KOPT-K1 (cell line): ENCODE results near the gene USH1C.

Source experiments
- H3K27ac ChIP-seq: fragments of 200-600 bp; sonication (generic); 2 replicates; pipeline ENCODE4 v1.5.1; 2016; ENCODE audit warnings: antibody characterized with exemption, mild to moderate bottlenecking, low read depth, low read length; ENCODE audit not compliant: poor library complexity, severe bottlenecking
- H3K36me3 ChIP-seq: fragments of 200-600 bp; sonication (generic); 2 replicates; pipeline ENCODE4 v1.5.1; 2017; ENCODE audit warnings: antibody characterized with exemption, mild to moderate bottlenecking, low read length, moderate library complexity; ENCODE audit not compliant: insufficient read depth
- H3K9me3 ChIP-seq: fragments of 200-600 bp; sonication (generic); 2 replicates; pipeline ENCODE4 v1.5.1; 2017; ENCODE audit warnings: antibody characterized with exemption, low read length, mild to moderate bottlenecking; ENCODE audit not compliant: insufficient read depth, poor library complexity, severe bottlenecking

The USH1C gene

DNA sequence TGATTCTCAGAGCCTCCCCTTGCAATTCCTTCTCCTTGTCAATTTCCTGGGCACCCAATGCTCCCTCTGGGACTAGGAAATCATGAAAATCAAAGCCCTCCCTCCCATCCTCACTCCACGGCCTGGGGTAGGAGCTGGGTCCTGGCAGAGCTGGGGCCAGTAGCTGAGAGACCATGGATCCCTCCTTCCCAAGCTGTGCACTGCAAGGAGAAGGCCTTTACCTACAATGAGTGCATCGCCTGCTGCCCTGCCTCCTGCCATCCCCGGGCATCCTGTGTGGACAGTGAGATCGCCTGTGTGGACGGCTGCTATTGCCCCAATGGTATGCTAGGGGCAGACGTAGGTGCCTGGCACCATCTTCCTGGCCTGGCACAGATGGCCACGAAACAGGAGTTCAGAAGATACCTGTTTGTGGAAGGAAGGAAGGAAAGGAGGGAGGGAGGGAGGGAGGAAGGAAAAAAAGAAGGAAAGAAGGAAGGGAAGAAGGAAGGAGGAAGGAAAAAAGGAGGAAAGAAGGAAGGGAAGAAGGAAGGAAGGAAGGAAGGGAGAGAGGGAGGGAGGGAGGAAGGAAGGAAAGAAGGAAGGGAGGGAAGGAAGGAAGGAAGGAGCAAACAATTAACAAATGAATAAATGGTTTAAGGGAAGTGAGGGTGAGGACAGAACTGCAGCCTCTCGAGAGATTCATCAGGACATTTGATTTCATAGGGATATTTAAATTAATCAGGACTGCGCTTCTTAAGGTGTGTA lies 15.3 kb upstream of the USH1C start:
- H3K27ac ChIP-seq: no peak overlapping the region
- H3K36me3 ChIP-seq: no peaks in the 10 kb centered on the region
- no peaks in the 10 kb centered on the region for H3K9me3 ChIP-seq

DNA sequence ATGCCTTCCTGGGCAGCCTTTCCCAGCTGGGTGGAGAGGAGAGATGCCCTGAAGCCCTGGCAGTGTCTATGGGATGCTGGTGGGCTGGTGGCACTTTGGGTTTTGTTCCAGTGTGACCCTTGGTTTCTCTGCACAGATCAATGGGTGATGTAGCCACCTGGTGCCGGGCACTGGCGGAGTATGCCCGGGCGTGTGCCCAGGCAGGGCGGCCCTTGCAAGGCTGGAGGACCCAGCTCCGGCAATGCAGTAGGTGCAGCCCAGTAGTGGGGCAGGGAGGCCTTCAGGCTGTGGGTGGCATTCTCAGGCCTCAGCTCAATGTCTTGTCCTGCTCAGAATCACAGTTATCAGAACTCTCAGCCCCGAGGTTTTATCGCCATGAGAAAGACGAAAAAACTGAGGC lies 14.7 kb upstream of the USH1C start:
- H3K36me3 ChIP-seq: no peaks in the 10 kb centered on the region
- no peak overlapping the region for H3K27ac ChIP-seq
- no peaks in the 10 kb centered on the region for H3K9me3 ChIP-seq

DNA sequence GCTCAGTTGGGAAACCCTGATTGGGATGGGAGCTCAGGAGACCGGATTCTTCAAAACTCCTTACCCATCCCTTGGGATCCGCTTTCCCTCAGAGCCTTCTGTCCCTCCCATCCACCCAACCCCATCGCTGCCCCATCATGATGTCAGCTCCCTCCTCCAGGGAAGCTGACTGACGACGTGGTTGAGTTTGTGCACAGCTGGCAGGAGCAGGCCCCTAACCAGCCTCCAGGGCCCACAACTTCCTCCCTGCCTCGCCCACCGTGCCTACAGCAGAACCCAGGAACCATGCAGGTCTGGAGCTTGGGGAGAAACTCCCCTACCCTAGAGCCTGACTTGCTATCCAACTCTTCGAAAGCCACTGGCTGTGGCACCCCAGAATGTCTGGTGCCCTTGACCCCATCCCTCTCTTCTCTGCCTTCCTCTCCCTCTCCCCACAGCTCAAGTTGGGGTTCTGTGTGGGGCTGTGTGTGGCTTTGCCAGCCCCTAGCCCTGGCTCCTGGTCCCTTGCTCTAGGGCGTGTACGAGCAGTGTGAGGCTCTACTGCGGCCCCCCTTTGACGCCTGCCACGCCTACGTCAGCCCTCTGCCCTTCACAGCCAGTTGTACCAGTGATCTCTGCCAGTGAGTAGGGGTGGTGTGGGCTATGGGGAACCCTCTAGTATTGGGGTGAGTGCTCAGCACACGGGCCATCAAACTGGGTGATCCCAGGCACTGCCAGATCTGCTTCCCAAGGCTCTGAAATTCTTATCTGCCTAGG lies 14.0 kb upstream of the USH1C start:
- no peak overlapping the region for H3K27ac ChIP-seq
- H3K9me3 ChIP-seq: no peaks in the 10 kb centered on the region
- H3K36me3 ChIP-seq: no peaks in the 10 kb centered on the region

DNA sequence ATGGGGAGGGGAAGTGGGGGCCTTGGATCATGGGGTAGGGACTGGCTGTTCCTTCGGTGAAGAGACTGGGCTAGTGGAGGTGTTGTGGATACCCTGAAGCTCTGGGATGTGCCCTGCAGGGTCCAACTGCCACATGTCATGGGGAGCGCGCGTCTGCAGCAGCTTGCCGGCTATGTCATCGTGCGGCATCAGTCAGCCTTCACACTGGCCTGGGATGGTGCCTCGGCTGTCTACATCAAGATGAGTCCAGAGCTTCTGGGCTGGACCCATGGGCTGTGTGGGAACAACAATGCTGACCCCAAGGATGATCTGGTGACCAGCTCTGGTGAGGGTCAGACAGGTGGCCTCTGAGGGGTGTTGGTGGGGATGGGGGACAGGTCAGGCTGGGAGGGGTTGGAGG lies 12.8 kb upstream of the USH1C start:
- no peak overlapping the region for H3K27ac ChIP-seq

DNA sequence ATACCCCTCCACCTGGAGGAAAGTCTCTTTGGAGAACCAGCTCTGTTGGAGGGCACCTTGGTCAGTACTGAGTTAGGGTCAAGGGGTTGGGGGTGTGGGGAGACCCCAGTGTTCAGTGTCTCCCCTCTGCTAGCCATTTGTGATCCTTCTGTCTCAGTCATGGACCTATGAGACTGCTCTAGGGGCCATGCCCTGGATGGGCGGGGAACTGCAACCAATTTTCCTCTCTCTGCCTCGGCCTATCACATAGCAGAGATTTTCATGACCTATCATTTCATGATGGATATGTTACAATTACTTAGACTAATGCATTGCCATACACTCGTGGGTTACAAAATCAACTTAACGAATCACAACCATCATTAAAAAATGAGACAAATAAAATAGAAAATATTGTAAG lies 10.3 kb upstream of the USH1C start:
- no peaks in the 10 kb centered on the region for H3K9me3 ChIP-seq
- H3K27ac ChIP-seq: no peak overlapping the region
- no peaks in the 10 kb centered on the region for H3K36me3 ChIP-seq

More for the DNA sequence above, 12.8 kb upstream of the USH1C start:
- H3K9me3 ChIP-seq: no peaks in the 10 kb centered on the region
- H3K36me3 ChIP-seq: no peaks in the 10 kb centered on the region

DNA sequence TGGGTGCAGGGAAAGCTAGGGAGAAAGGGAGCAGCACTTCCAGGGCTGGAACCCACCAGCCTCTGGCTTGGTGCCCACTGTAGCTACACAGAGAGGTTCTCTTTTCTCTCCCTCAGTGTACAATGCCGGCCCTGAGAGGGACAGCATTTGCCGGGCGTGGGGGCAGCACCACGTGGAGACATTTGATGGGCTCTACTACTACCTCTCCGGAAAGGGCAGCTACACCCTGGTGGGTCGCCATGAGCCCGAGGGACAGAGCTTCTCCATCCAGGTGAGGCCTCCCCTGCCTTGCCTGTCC lies 9.0 kb upstream of the USH1C start:
- H3K9me3 ChIP-seq: no peaks in the 10 kb centered on the region

DNA sequence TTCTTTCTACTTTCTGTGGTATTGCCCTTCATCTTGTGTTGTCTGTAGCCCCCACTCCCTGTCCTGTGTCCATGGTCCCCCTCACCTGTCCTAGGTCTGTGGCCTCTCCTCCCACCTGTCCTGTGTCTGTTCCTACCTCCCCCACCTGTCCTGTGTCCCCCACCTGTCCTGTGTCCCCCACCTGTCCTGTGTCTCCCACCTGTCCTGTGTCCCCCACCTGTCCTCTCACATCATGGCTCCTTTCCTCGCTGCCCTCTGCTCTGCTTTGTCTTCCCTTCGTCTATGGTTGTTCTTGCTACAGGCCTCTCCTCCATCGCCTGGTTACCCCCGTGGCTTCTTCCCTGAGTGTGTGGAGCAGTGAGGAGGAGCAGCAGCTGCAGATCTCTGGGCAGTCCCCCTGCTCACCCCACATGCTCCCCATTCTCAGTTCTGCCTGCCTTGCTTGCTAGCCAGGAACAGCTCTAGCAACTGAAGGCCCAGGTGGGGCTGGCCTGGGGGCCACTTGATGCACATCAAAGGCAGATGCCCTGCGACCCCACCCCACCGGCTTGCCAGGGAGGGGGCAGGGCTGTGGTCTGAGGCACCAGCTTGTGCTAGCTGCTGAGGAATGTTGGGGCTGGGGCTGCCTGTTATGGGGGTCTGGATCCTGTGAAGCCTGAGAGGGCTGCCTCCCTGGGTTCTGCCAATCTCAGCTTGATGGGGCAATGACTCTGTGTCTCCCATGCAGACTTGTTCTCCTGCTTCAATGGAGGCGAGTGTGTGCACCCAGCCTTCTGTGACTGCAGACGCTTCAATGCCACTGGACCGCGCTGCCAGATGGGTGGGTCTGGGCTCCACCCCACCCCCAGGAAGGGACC lies 8.4 kb upstream of the USH1C start:
- Histone ChIP-seq H3K9me3 (no peaks in the 10 kb centered on the region), H3K36me3 (no peaks in the 10 kb centered on the region), H3K27ac (no peak overlapping the region)

More for the DNA sequence above, 9.0 kb upstream of the USH1C start:
- no peak overlapping the region for H3K27ac ChIP-seq
- no peaks in the 10 kb centered on the region for H3K36me3 ChIP-seq

DNA sequence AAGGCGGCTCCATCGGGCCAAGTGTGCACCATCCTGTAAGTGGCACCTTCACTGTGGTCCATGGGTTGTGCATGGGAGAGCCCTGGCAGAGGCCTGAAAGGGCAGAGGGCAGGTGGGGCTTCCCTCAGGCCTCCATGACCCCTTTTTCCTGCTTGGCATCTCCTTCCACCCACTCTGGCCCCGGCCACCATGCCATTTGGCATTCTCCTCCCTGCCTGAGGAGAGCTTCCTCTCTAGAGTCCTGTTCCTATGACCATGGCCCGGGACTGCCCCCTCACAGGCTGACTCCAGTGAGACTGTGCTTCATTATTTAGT lies 7.8 kb upstream of the USH1C start:
- no peaks in the 10 kb centered on the region for H3K36me3 ChIP-seq
- no peak overlapping the region for H3K27ac ChIP-seq
- no peaks in the 10 kb centered on the region for H3K9me3 ChIP-seq

DNA sequence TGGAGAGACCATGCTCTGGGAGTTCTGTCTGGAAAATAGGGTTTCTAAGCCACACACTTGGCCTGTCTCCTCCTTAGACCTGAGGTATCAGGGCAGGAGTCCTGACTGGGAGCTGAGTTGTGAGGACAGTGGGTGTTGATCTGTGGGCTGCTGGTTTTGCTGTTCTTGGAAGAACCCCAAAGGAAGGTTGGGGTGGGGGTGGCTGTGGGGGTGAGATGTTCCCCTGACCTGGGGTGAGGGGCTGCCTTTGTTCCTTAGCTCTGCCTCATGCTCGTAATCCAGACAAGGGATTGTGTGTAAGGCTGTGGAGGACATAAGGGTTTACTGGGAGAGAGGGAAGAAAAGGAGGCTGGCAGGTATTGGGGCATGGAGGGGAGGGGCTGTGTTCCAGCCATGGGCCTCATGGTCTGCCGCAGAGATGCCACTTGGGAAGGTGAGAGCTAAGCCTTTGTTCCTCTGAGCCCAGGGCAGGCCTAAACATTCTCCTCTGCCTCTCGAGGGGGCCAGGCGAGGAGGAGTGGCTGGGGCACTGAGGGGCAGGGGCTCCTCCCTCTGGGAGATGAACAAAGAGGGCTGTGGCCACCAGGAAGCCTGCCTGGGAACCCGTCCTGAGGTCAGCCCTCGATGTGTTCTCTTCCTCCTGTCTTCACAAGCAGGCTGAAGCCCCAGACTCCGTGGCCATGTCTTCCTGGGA lies 7.3 kb upstream of the USH1C start:
- Histone ChIP-seq H3K36me3 (no peaks in the 10 kb centered on the region), H3K9me3 (no peaks in the 10 kb centered on the region), H3K27ac (no peak overlapping the region)

DNA sequence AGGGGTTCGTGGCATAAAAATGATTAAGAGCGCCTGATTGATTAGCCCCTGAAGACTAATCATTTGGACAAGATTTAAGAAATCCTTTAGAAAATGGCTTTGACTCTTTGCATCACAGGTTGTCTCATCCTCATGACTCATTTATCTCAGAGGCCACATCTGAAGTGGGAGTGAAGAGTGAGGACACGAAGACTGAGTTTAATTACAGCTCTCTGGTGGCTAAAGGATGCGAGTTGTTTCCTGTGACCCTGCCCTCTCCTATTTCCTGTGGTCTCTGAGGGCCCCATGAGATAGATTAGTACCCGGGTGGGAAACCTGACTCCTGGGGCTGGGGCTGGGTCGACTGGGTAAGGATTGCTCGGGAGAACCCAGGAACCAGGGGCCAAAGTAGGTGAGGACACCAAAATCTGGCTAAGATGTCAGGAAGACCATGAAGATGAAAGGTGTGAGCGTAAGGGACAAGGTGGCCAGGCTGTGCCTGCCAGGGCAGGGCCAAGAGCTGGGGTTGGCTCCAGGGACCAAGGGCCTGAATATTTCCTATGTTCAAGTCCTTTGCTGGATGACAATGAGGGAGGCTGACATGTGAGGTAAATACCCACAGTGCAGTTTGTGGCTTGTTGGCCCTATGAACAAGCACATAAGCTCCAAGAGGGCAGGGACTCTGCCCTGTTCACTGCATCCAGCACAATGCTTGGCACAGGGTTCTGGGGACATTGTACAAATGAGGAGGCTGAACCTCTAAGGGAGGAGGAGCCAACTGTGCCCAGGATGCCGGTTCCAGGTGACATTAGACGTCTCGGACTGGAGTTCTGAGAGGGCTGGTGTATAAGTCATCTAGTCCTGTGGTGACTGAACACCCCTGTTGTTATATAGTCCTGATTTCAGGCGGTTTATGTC lies 6.5 kb upstream of the USH1C start:
- Histone ChIP-seq H3K9me3 (no peaks in the 10 kb centered on the region), H3K36me3 (no peaks in the 10 kb centered on the region), H3K27ac (no peak overlapping the region)

DNA sequence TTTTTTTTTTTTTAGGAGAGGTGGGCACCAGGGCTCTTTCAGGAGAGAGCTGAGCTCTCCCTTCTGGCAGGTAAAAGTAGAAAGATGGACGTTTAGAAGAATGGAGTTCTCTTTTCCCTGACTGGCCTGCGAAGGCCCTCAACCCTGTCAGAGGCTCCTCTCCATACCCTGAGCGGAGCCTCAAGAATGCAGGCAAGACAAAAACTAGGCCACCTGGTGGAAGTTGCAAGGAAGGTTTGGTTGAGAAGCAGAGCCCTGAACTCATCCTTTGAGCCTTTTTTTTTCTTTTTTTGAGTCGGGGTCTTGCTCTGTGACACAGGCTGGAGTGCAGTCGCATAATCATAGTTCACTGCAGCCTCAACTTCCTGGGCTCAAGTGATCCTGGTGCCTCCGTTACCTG lies 4.2 kb upstream of the USH1C start:
- Histone ChIP-seq H3K36me3 (no peaks in the 10 kb centered on the region), H3K9me3 (no peaks in the 10 kb centered on the region), H3K27ac (no peak overlapping the region)

DNA sequence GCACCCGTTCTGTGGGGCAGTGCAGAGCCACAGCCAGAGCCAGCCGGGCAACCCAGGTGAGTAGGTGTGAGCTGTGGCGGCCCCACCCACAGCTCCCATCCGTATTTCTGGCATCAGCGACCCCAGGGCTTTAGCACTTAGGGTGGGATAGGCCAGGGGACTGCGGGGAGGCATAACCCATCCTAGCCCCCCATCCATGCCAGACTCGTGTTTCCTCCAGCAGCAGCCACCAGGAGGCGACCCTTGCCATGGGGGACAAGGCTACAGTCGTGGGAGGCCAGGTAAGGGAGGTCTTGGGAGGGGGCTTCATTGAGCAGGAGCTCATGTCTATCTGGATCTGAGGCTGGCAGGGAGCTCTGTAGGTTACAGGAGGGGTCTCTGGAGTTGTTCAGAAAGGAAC lies 3.7 kb upstream of the USH1C start:
- Histone ChIP-seq H3K9me3 (no peaks in the 10 kb centered on the region), H3K27ac (no peak overlapping the region), H3K36me3 (no peaks in the 10 kb centered on the region)

DNA sequence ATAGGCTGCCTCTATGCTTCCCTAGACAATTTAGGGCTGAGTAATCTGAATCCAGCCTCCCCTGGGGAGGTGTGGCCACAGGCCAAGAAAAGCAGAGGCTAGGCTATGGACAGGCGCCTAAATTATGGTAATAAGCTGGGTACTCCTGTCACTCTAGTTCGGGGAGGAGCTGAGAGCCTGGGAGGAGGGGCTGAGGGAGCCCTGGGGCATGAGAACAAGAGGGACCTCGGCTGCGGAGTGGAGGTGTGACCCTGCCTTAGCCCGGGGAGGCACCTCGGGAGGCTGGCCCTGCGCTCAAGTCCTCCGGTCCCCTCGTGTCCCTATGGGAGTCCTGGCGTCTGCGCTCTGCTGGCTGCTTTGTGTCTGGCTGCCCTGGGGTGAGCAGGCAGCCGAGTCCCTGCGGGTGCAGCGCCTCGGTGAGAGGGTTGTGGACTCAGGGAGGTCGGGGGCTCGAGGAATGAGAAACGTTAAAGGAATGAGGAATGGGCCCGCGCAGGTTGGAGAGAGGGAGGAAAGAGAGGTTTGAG lies 2.9 kb upstream of the USH1C start, which contains the start of gene OTOG:
TSS of gene OTOG (plus strand) at position 209 of the 527 bp plus-strand sequence. CDS start at position 323, 114 bp downstream.
- no peak within 1 kb of the TSS for H3K27ac ChIP-seq
- no peaks in the 10 kb centered on the region for H3K36me3 ChIP-seq
- no peaks in the 10 kb centered on the region for H3K9me3 ChIP-seq

DNA sequence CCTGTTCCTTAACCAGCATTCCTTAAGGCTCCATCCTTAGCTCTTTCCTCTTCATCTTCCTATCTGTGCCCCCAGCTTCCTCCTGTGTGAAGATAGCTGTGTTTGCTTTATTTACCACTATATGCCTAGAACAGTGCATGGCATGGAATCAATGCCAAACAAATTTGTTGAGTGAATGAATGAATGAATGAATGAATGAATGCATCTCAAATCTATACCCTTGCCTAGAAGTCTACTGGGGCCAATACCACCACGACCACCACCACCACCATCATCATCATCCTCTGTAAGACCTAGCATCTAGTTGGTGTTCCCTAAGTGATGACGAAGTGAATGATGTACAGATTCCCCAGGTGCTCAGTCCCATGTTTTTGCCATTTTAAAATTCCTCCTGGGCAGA lies 2.0 kb upstream of the USH1C start:
- Histone ChIP-seq H3K27ac (no peak overlapping the region), H3K9me3 (no peaks in the 10 kb centered on the region), H3K36me3 (no peaks in the 10 kb centered on the region)
